DND-41 (cell line): ENCODE results near the gene CCDC106.
A peak's percentile ranks its signal among the peaks of the same experiment; 100 is the strongest.

Experiments used
- ATAC-seq: fragments of 200-7000 bp; cut with Tn5 transposase; 3 replicates; pipeline ENCODE4 v1.9.1; 2021; ENCODE audit warnings: low read depth; ENCODE audit not compliant: insufficient read depth
- DNase-seq: peaks from one replicate; pipeline ENCODE4 v3.0.0-alpha.2; 2020
- H2AFZ ChIP-seq: 2 replicates; pipeline ENCODE4 v1.6.0; 2012; ENCODE audit warnings: low read depth, low read length
- H3K27ac ChIP-seq: 2 replicates; pipeline ENCODE4 v1.5.1; 2012; ENCODE audit warnings: low read length, inconsistent platforms
- H3K27me3 ChIP-seq: fragments of 200-600 bp; sonication (generic); 2 replicates; pipeline ENCODE4 v1.6.0; 2012; ENCODE audit warnings: low read length, mild to moderate bottlenecking, inconsistent platforms; ENCODE audit not compliant: insufficient read depth, poor library complexity
- H3K36me3 ChIP-seq: 2 replicates; pipeline ENCODE4 v1.5.1; 2012; ENCODE audit warnings: low read length, inconsistent platforms; ENCODE audit not compliant: insufficient read depth
- H3K4me1 ChIP-seq: 2 replicates; pipeline ENCODE4 v1.5.1; 2012; ENCODE audit warnings: mild to moderate bottlenecking, low read length; ENCODE audit not compliant: insufficient read depth
- H3K4me2 ChIP-seq: 2 replicates; pipeline ENCODE4 v1.6.0; 2012; ENCODE audit warnings: mild to moderate bottlenecking, moderate library complexity, low read length, inconsistent platforms; ENCODE audit not compliant: insufficient read depth
- H3K4me3 ChIP-seq, 2 experiments: fragments of 200-600 bp in 1 of 2; shearing (Covaris generic) in 1 of 2; 2 replicates each; pipeline ENCODE4 v1.5.1; 2012 to 2016; ENCODE audit warnings: inconsistent platforms in 2 of 2, low read length in 2 of 2, mild to moderate bottlenecking in 2 of 2, low read depth in 1 of 2, moderate library complexity in 1 of 2
- H3K79me2 ChIP-seq: 2 replicates; pipeline ENCODE4 v1.6.0; 2012; ENCODE audit warnings: low read length, inconsistent platforms; ENCODE audit not compliant: insufficient read depth
- H3K9ac ChIP-seq: 2 replicates; pipeline ENCODE4 v1.6.0; 2012; ENCODE audit warnings: low read depth, mild to moderate bottlenecking, inconsistent platforms, low read length, moderate library complexity
- H3K9me3 ChIP-seq: 2 replicates; pipeline ENCODE4 v1.5.1; 2012; ENCODE audit warnings: low read length, moderate library complexity, mild to moderate bottlenecking, inconsistent platforms; ENCODE audit not compliant: insufficient read depth, severe bottlenecking
- H4K20me1 ChIP-seq: 2 replicates; pipeline ENCODE4 v1.6.0; 2012; ENCODE audit warnings: low read length; ENCODE audit not compliant: insufficient read depth
- EZH2 ChIP-seq: IDR thresholded peaks from 3 replicates; pipeline ENCODE4 v1.6.1; 2012; ENCODE audit warnings: borderline replicate concordance, low read depth, mild to moderate bottlenecking, moderate library complexity, low read length, inconsistent platforms; ENCODE audit not compliant: severe bottlenecking
- TF ChIP-seq, protein P1 (sequence below): IDR thresholded peaks from 2 replicates; pipeline ENCODE4 v1.5.1; 2012; ENCODE audit warnings: borderline replicate concordance, low read length, moderate library complexity, mild to moderate bottlenecking; ENCODE audit not compliant: poor library complexity, severe bottlenecking; ENCODE audit errors: extremely low read depth

The CCDC106 gene

GRCh38 chr19:55649268-55650125 lies 1.5 kb downstream of the CCDC106 start:
- no peak overlapping the region; the same call in 1 of the 2 replicates for H3K27ac ChIP-seq
- no peak for TF ChIP-seq EZH2
- TF ChIP-seq, protein P1, sequence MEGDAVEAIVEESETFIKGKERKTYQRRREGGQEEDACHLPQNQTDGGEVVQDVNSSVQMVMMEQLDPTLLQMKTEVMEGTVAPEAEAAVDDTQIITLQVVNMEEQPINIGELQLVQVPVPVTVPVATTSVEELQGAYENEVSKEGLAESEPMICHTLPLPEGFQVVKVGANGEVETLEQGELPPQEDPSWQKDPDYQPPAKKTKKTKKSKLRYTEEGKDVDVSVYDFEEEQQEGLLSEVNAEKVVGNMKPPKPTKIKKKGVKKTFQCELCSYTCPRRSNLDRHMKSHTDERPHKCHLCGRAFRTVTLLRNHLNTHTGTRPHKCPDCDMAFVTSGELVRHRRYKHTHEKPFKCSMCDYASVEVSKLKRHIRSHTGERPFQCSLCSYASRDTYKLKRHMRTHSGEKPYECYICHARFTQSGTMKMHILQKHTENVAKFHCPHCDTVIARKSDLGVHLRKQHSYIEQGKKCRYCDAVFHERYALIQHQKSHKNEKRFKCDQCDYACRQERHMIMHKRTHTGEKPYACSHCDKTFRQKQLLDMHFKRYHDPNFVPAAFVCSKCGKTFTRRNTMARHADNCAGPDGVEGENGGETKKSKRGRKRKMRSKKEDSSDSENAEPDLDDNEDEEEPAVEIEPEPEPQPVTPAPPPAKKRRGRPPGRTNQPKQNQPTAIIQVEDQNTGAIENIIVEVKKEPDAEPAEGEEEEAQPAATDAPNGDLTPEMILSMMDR: no peak
- H3K9me3 ChIP-seq: no peaks in the 10 kb centered on the region
- peak overlapping the region; percentile 93 for H3K4me2 ChIP-seq
- H2AFZ ChIP-seq: no peak overlapping the region
- H3K27me3 ChIP-seq: no peaks in the 10 kb centered on the region
- H3K36me3 ChIP-seq: peaks cover 22% of the 10 kb centered on the region
- H3K4me3 ChIP-seq: peak overlapping the region in 1 of 2 experiments; percentile 70; a peak in 2 of 4 replicates
- H4K20me1 ChIP-seq: peaks cover 6% of the 10 kb centered on the region; the same call in 1 of the 2 replicates
- peak overlapping the region; percentile 96 for H3K9ac ChIP-seq
- H3K79me2 ChIP-seq: peaks cover 41% of the 10 kb centered on the region
- H3K4me1 ChIP-seq: peaks cover 60% of the 10 kb centered on the region
- ATAC-seq (no peak), DNase-seq (no peak)

GRCh38 chr19:55650126-55650557 lies 2.1 kb downstream of the CCDC106 start:
- Histone ChIP-seq H3K27ac (no peak overlapping the region), H4K20me1 (0 out of 2 replicates have a peak, but pooled peaks cover 2% of the 10 kb centered on the region), H3K9me3 (no peaks in the 10 kb centered on the region), H2AFZ (no peak overlapping the region), H3K9ac (no peak overlapping the region; the same call in 1 of the 2 replicates), H3K4me1 (peaks cover 54% of the 10 kb centered on the region), H3K36me3 (peaks cover 15% of the 10 kb centered on the region), H3K27me3 (no peaks in the 10 kb centered on the region), H3K4me3 (no peak overlapping the region), H3K4me2 (no peak overlapping the region), H3K79me2 (peaks cover 37% of the 10 kb centered on the region)
- DNase-seq (no peak), ATAC-seq (no peak)
- TF ChIP-seq, protein P1: no peak
- TF ChIP-seq EZH2: no peak

- Histone ChIP-seq H3K4me3 (no peak overlapping the region), H3K4me1 (peaks cover 48% of the 10 kb centered on the region), H3K9ac (peak overlapping the region; percentile 8), H3K4me2 (no peak overlapping the region), H3K27ac (no peak overlapping the region), H2AFZ (no peak overlapping the region), H3K79me2 (peaks cover 37% of the 10 kb centered on the region), H3K9me3 (no peaks in the 10 kb centered on the region), H4K20me1 (peaks cover 3% of the 10 kb centered on the region), H3K27me3 (no peaks in the 10 kb centered on the region), H3K36me3 (peaks cover 12% of the 10 kb centered on the region)
- TF ChIP-seq, protein P1: no peak
- no peak for TF ChIP-seq EZH2
- DNase-seq: no peak
- ATAC-seq: no peak
Measured at GRCh38 chr19:55650602-55651230, 2.7 kb downstream of the CCDC106 start.
